GM12873 (cell line): ENCODE results near the gene DDX52.

Source experiments
- CTCF ChIP-seq: IDR thresholded peaks from 2 replicates; pipeline ENCODE4 v1.5.1; 2012; ENCODE audit warnings: low read depth, mild to moderate bottlenecking, moderate library complexity, low read length, control low read depth; ENCODE audit not compliant: insufficient read depth; ENCODE audit errors: missing control alignments

Gene DDX52

DNA sequence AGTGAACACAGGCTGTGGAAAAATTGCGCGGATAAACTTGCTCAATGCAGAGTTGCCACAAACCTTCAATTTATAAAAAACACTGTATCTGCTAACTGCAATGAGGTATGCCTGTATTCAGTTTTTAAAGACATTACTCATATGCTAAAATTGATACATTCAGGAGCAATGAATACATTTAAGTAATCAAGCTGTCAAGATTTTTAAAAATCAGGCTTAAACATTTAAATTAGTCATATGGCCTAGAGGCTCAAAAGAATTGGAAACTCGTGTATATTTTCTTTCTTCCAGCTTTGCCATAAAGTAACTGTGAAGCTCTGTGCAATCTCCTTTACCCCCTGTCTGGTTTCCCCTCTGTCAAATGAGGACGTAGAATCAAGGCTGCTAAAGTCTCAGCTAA lies 38.2 kb downstream of the DDX52 start:
- TF ChIP-seq CTCF = no peak

GRCh38 chr17:37604556-37604955 lies 38.7 kb downstream of the DDX52 start:
- no peak for TF ChIP-seq CTCF

- TF ChIP-seq CTCF = no peak
Measured at GRCh38 chr17:37598145-37598544, 45.1 kb downstream of the DDX52 start.

- TF ChIP-seq CTCF = no peak
Measured at GRCh38 chr17:37592291-37592690, 51.0 kb downstream of the DDX52 start.

GRCh38 chr17:37585066-37585465 lies 58.2 kb downstream of the DDX52 start:
- TF ChIP-seq CTCF = no peak

GRCh38 chr17:37576281-37576680 lies 67.0 kb downstream of the DDX52 start:
- no peak for TF ChIP-seq CTCF

GRCh38 chr17:37574427-37574826 lies 68.8 kb downstream of the DDX52 start:
- TF ChIP-seq CTCF = no peak

- TF ChIP-seq CTCF = no peak
Measured at GRCh38 chr17:37571674-37572073, 71.6 kb downstream of the DDX52 start.
